ENCODE measurements around the gene MZF1. TPM values are rescaled to one million over a fixed set of nuclear protein-coding genes. Genes with fewer than 3 reads are reported as not detected.

Gene MZF1
- total RNA-seq, 1 donor from 2014 or later = 17.4 TPM

- DNase-seq (ENCODE audit: low read depth) = peak; percentile 54
- H3K36me3 Mint-ChIP-seq (ENCODE audit: low read depth, unreplicated experiment) = peaks cover 18% of the 10 kb centered on the region
- FAIRE-seq = no peak
- no peak overlapping the region for H3K4me3 Mint-ChIP-seq (ENCODE audit: unreplicated experiment)
- H3K4me1 Mint-ChIP-seq (ENCODE audit: low read depth, unreplicated experiment) = peaks cover 9% of the 10 kb centered on the region
- Histone ChIP-seq H3K36me3 (ENCODE audit: insufficient read depth, low read length) (peaks cover 4% of the 10 kb centered on the region), H4K20me1 (ENCODE audit: insufficient read depth, low read length) (peaks cover 32% of the 10 kb centered on the region), H3K9ac (ENCODE audit: low read length) (no peak overlapping the region), H2AFZ (ENCODE audit: low read depth, low read length) (no peak overlapping the region), H3K9me3 (ENCODE audit: insufficient read depth, low read depth, low read length) (no peaks in the 10 kb centered on the region), H3K4me3 (ENCODE audit: insufficient read depth, low read depth, low read length) (no peak overlapping the region), H3K79me2 (ENCODE audit: insufficient read depth, low read length) (peaks cover 56% of the 10 kb centered on the region), H3K27ac (ENCODE audit: low read depth, low read length) (no peak overlapping the region), H3K4me1 (ENCODE audit: insufficient read depth, low read length) (no peaks in the 10 kb centered on the region), H3K4me2 (ENCODE audit: low read length) (no peak overlapping the region), H3K27me3 (ENCODE audit: insufficient read depth, low read length) (no peaks in the 10 kb centered on the region)
- TF ChIP-seq CTCF (IDR thresholded peaks at IDR 0.05; ENCODE audit: insufficient read depth, low read depth, low read length) = peak; percentile 85
- TF ChIP-seq EZH2 (IDR thresholded peaks at IDR 0.05; ENCODE audit: insufficient read depth, low read length) = no peak
- H3K9me3 Mint-ChIP-seq (ENCODE audit: unreplicated experiment) = no peaks in the 10 kb centered on the region
- H3K27me3 Mint-ChIP-seq (ENCODE audit: low read depth, unreplicated experiment) = no peaks in the 10 kb centered on the region
- H3K27ac Mint-ChIP-seq (ENCODE audit: unreplicated experiment) = no peak overlapping the region
These were observed 8.3 kb upstream of the MZF1 start for GRCh38 chr19:58581227-58582141.

GRCh38 chr19:58579473-58580142 lies 6.5 kb upstream of the MZF1 start:
- H3K9ac ChIP-seq (ENCODE audit: low read length) = no peak overlapping the region
- H3K9me3 Mint-ChIP-seq (ENCODE audit: unreplicated experiment) = no peaks in the 10 kb centered on the region
- TF ChIP-seq CTCF (IDR thresholded peaks at IDR 0.05; ENCODE audit: insufficient read depth, low read depth, low read length) = no peak
- no peak for TF ChIP-seq EZH2 (IDR thresholded peaks at IDR 0.05; ENCODE audit: insufficient read depth, low read length)
- H2AFZ ChIP-seq (ENCODE audit: low read depth, low read length) = no peak overlapping the region
- no peak for DNase-seq (ENCODE audit: low read depth)
- no peak for FAIRE-seq
- H4K20me1 ChIP-seq (ENCODE audit: insufficient read depth, low read length) = peaks cover 25% of the 10 kb centered on the region
- H3K4me3 ChIP-seq (ENCODE audit: insufficient read depth, low read depth, low read length) = no peak overlapping the region
- H3K4me1 Mint-ChIP-seq (ENCODE audit: low read depth, unreplicated experiment) = peaks cover 2% of the 10 kb centered on the region
- no peaks in the 10 kb centered on the region for H3K27me3 Mint-ChIP-seq (ENCODE audit: low read depth, unreplicated experiment)
- no peak overlapping the region for H3K4me3 Mint-ChIP-seq (ENCODE audit: unreplicated experiment)
- peaks cover 62% of the 10 kb centered on the region for H3K79me2 ChIP-seq (ENCODE audit: insufficient read depth, low read length)
- H3K4me2 ChIP-seq (ENCODE audit: low read length) = no peak overlapping the region
- peaks cover 4% of the 10 kb centered on the region for H3K36me3 ChIP-seq (ENCODE audit: insufficient read depth, low read length)
- no peaks in the 10 kb centered on the region for H3K27me3 ChIP-seq (ENCODE audit: insufficient read depth, low read length)
- H3K9me3 ChIP-seq (ENCODE audit: insufficient read depth, low read depth, low read length) = no peaks in the 10 kb centered on the region
- no peak overlapping the region for H3K27ac Mint-ChIP-seq (ENCODE audit: unreplicated experiment)
- peaks cover 6% of the 10 kb centered on the region for H3K4me1 ChIP-seq (ENCODE audit: insufficient read depth, low read length)
- H3K36me3 Mint-ChIP-seq (ENCODE audit: low read depth, unreplicated experiment) = peaks cover 15% of the 10 kb centered on the region
- no peak overlapping the region for H3K27ac ChIP-seq (ENCODE audit: low read depth, low read length)
